Astrocyte (in vitro differentiated cells and primary cell): ENCODE results near the gene BRINP1. TPM values are rescaled to one million over a fixed set of nuclear protein-coding genes. Genes with fewer than 3 reads are reported as not detected.

Experiments used
- DNase-seq: peaks from one replicate; pipeline ENCODE4 v3.0.0-alpha.2; 2010; ENCODE audit warnings: low read depth
- FAIRE-seq: peaks from 2 replicates; lab custom pipeline; 2011; peaks lifted over from hg19 to GRCh38; lab: Jason Lieb, UNC
- H2AFZ ChIP-seq: 2 replicates; pipeline ENCODE4 v1.6.0; 2012; ENCODE audit warnings: low read depth, low read length, inconsistent platforms
- H3K27ac ChIP-seq: 2 replicates; pipeline ENCODE4 v1.5.1; 2011; ENCODE audit warnings: low read depth, low read length, inconsistent platforms
- H3K27me3 ChIP-seq: 2 replicates; pipeline ENCODE4 v1.6.0; 2011; ENCODE audit warnings: low read length, inconsistent platforms; ENCODE audit not compliant: insufficient read depth
- H3K36me3 ChIP-seq: 2 replicates; pipeline ENCODE4 v1.5.1; 2011; ENCODE audit warnings: low read length, inconsistent platforms; ENCODE audit not compliant: insufficient read depth
- H3K4me1 ChIP-seq: 2 replicates; pipeline ENCODE4 v1.5.1; 2011; ENCODE audit warnings: low read length, inconsistent platforms; ENCODE audit not compliant: insufficient read depth
- H3K4me2 ChIP-seq: 2 replicates; pipeline ENCODE4 v1.6.0; 2012; ENCODE audit warnings: low read length, inconsistent platforms
- H3K4me3 ChIP-seq: 2 replicates; pipeline ENCODE4 v1.5.1; 2011; ENCODE audit warnings: low read depth, mild to moderate bottlenecking, low read length, inconsistent platforms; ENCODE audit not compliant: insufficient read depth
- H3K79me2 ChIP-seq: 2 replicates; pipeline ENCODE4 v1.6.0; 2012; ENCODE audit warnings: mild to moderate bottlenecking, low read length, inconsistent platforms; ENCODE audit not compliant: insufficient read depth
- H3K9ac ChIP-seq: 2 replicates; pipeline ENCODE4 v1.6.0; 2012; ENCODE audit warnings: mild to moderate bottlenecking, low read length, inconsistent platforms
- H3K9me3 ChIP-seq: 2 replicates; pipeline ENCODE4 v1.5.1; 2012; ENCODE audit warnings: low read depth, mild to moderate bottlenecking, low read length, inconsistent platforms; ENCODE audit not compliant: insufficient read depth
- H4K20me1 ChIP-seq: 2 replicates; pipeline ENCODE4 v1.6.0; 2012; ENCODE audit warnings: low read length, inconsistent platforms; ENCODE audit not compliant: insufficient read depth
- H3K27ac Mint-ChIP-seq: one replicate; pipeline ENCODE4 v1.8.0; 2021; ENCODE audit warnings: mild to moderate bottlenecking, mixed read lengths; ENCODE audit not compliant: unreplicated experiment
- H3K27me3 Mint-ChIP-seq: one replicate; pipeline ENCODE4 v1.8.0; 2021; ENCODE audit warnings: low read depth, mixed read lengths; ENCODE audit not compliant: unreplicated experiment
- H3K36me3 Mint-ChIP-seq: one replicate; pipeline ENCODE4 v1.8.0; 2021; ENCODE audit warnings: low read depth, mixed read lengths; ENCODE audit not compliant: unreplicated experiment
- H3K4me1 Mint-ChIP-seq: one replicate; pipeline ENCODE4 v1.8.0; 2021; ENCODE audit warnings: low read depth, mixed read lengths; ENCODE audit not compliant: unreplicated experiment
- H3K4me3 Mint-ChIP-seq: one replicate; pipeline ENCODE4 v1.8.0; 2021; ENCODE audit warnings: mild to moderate bottlenecking, moderate library complexity, mixed read lengths; ENCODE audit not compliant: unreplicated experiment
- H3K9me3 Mint-ChIP-seq: one replicate; pipeline ENCODE4 v1.8.0; 2021; ENCODE audit warnings: mild to moderate bottlenecking, mixed read lengths; ENCODE audit not compliant: unreplicated experiment
- EZH2 ChIP-seq: IDR thresholded peaks from 2 replicates; pipeline ENCODE4 v1.6.1; 2012; ENCODE audit warnings: mild to moderate bottlenecking, low read length, inconsistent platforms; ENCODE audit not compliant: insufficient read depth
- total RNA-seq: library from RNA; stranded (reverse); gene quantifications from 2 replicates; pipeline ENCODE4 v1.2.1, GENCODE V29; 2021
- TF ChIP-seq, protein P1 (sequence below): IDR thresholded peaks from 2 replicates; pipeline ENCODE4 v1.5.1; 2011; ENCODE audit warnings: low read depth, mild to moderate bottlenecking, inconsistent platforms, low read length, moderate library complexity; ENCODE audit not compliant: insufficient read depth

The BRINP1 gene
- total RNA-seq, 1 donor from 2014 or later = 2.2 TPM

- H3K27me3 ChIP-seq = peaks cover 11% of the 10 kb centered on the region
- H3K4me2 ChIP-seq = no peak overlapping the region
- H2AFZ ChIP-seq = no peak overlapping the region
- Mint-ChIP-seq H3K4me3 (no peak overlapping the region), H3K27me3 (peaks cover 26% of the 10 kb centered on the region), H3K4me1 (no peaks in the 10 kb centered on the region), H3K36me3 (no peaks in the 10 kb centered on the region), H3K27ac (no peak overlapping the region), H3K9me3 (peaks cover 3% of the 10 kb centered on the region)
- FAIRE-seq (no peak), DNase-seq (no peak)
- H3K9me3 ChIP-seq = peaks cover 3% of the 10 kb centered on the region
- H3K79me2 ChIP-seq = no peaks in the 10 kb centered on the region
- H4K20me1 ChIP-seq = no peaks in the 10 kb centered on the region
- H3K4me3 ChIP-seq = no peak overlapping the region
- TF ChIP-seq, protein P1, sequence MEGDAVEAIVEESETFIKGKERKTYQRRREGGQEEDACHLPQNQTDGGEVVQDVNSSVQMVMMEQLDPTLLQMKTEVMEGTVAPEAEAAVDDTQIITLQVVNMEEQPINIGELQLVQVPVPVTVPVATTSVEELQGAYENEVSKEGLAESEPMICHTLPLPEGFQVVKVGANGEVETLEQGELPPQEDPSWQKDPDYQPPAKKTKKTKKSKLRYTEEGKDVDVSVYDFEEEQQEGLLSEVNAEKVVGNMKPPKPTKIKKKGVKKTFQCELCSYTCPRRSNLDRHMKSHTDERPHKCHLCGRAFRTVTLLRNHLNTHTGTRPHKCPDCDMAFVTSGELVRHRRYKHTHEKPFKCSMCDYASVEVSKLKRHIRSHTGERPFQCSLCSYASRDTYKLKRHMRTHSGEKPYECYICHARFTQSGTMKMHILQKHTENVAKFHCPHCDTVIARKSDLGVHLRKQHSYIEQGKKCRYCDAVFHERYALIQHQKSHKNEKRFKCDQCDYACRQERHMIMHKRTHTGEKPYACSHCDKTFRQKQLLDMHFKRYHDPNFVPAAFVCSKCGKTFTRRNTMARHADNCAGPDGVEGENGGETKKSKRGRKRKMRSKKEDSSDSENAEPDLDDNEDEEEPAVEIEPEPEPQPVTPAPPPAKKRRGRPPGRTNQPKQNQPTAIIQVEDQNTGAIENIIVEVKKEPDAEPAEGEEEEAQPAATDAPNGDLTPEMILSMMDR = no peak
- TF ChIP-seq EZH2 = no peak
- H3K4me1 ChIP-seq = no peaks in the 10 kb centered on the region
- H3K9ac ChIP-seq = no peak overlapping the region
- H3K36me3 ChIP-seq = no peaks in the 10 kb centered on the region
- H3K27ac ChIP-seq = no peak overlapping the region
These were observed 3.7 kb upstream of the BRINP1 start for GRCh38 chr9:119372951-119373350.

GRCh38 chr9:119370816-119371215 is 1.6 kb upstream of the BRINP1 start:
- TF ChIP-seq EZH2 = no peak
- TF ChIP-seq, protein P1 = no peak
- DNase-seq (peak; percentile 17), FAIRE-seq (peak; percentile 17)
- Histone ChIP-seq H3K9ac (no peak overlapping the region), H3K79me2 (no peaks in the 10 kb centered on the region), H3K4me1 (no peaks in the 10 kb centered on the region), H3K27ac (no peak overlapping the region), H3K4me2 (no peak overlapping the region), H3K36me3 (no peaks in the 10 kb centered on the region), H3K27me3 (peaks cover 16% of the 10 kb centered on the region), H4K20me1 (no peaks in the 10 kb centered on the region), H3K9me3 (no peaks in the 10 kb centered on the region), H2AFZ (no peak overlapping the region), H3K4me3 (no peak overlapping the region)
- no peaks in the 10 kb centered on the region for H3K36me3 Mint-ChIP-seq
- H3K4me3 Mint-ChIP-seq = no peak overlapping the region
- peaks cover 31% of the 10 kb centered on the region for H3K27me3 Mint-ChIP-seq
- H3K4me1 Mint-ChIP-seq = no peaks in the 10 kb centered on the region
- no peak overlapping the region for H3K27ac Mint-ChIP-seq
- H3K9me3 Mint-ChIP-seq = peaks cover 3% of the 10 kb centered on the region

DNA sequence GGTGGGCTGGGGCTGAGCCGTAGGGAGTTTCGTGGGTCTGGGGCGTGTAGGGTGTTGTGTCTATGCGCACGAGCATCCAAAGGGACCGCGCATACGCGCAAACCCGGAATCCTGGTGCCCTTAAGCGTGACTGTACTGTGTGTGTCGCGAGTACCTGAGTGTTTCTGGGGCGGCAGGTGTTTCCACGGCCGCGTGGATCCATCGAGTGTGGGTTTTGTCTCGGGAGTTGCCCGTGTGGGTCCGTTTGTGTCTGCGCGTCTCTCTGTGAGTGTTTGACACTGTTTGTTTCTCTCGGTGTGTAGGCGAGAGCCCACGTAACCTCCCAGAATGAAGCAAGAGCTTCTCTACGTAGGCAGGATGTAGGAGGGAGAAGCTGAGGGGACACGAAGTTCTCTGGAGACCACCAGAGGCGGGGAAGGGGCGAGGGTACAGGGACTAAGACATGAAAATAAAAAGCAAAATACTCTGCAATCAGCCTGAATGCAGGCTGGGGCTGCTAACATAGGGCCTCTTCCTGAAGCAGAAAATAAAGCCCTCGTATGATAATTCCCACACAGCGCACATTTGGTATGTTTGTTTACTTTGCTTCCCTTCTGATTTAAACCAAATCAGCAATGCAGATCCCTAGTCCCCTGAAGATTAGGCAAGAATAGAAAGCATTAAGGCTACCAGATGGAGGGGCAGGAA is 588 bp upstream of the BRINP1 start:
- Histone ChIP-seq H3K27me3 (peaks cover 16% of the 10 kb centered on the region), H3K9me3 (no peaks in the 10 kb centered on the region), H3K79me2 (no peaks in the 10 kb centered on the region), H3K36me3 (no peaks in the 10 kb centered on the region), H3K4me1 (no peaks in the 10 kb centered on the region), H3K4me3 (peak overlapping the region; percentile 44), H3K4me2 (peak overlapping the region; percentile 84), H2AFZ (peak overlapping the region; percentile 63), H4K20me1 (no peaks in the 10 kb centered on the region), H3K27ac (no peak overlapping the region), H3K9ac (no peak overlapping the region)
- DNase-seq = no peak
- no peaks in the 10 kb centered on the region for H3K36me3 Mint-ChIP-seq
- H3K4me1 Mint-ChIP-seq = no peaks in the 10 kb centered on the region
- TF ChIP-seq, protein P1 = no peak
- TF ChIP-seq EZH2 = no peak
- peaks cover 3% of the 10 kb centered on the region for H3K9me3 Mint-ChIP-seq
- peaks cover 25% of the 10 kb centered on the region for H3K27me3 Mint-ChIP-seq
- H3K4me3 Mint-ChIP-seq = peak overlapping the region; percentile 90
- FAIRE-seq = no peak
- peak overlapping the region; percentile 72 for H3K27ac Mint-ChIP-seq
